ENCODE data around the gene MYO18A.

MYO18A gene

DNA sequence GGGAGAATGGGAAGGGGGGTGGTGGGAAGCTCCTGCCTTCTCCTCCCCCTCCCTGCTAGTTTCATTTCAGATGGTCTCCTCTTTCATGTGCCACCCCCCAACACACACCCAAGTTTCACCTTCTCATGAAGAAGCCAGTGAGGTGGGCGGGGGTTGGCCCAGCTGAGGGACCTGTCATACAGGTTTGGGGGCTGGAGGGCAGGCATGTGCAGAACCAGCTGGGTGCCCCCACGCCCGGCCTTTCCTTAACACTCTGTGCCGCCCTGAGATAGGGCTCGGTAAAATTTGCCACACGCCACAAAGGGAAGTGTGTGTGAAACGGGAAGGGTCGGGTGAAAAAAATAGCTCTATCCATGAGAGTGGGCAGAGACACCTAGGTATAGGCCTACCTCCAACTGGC is 79.9 kb downstream of the MYO18A start:
- no peaks in the 10 kb centered on the region for H3K4me1 ChIP-seq (ENCODE audit: control insufficient read depth in 5 of 5, insufficient read depth in 5 of 5, low read length in 5 of 5)
- no peak overlapping the region for H3K4me3 ChIP-seq (ENCODE audit: low read depth in 1 of 5, low read length in 5 of 5)
- H3K9me3 ChIP-seq (ENCODE audit: control insufficient read depth in 5 of 5, low read length in 5 of 5): no peaks in the 10 kb centered on the region
- no peak overlapping the region for H3K9ac ChIP-seq (ENCODE audit: low read length in 5 of 5)
- H3K27me3 ChIP-seq (ENCODE audit: control insufficient read depth in 5 of 5, insufficient read depth in 4 of 5, low read length in 5 of 5): no peaks in the 10 kb centered on the region
- H3K36me3 ChIP-seq (ENCODE audit: control insufficient read depth in 5 of 5, insufficient read depth in 5 of 5, low read length in 5 of 5): peaks cover 0 to 95% (median 72%) of the 10 kb centered on the region in 5 donors
- no peak overlapping the region for H3K27ac ChIP-seq (ENCODE audit: low read depth, low read length)

DNA sequence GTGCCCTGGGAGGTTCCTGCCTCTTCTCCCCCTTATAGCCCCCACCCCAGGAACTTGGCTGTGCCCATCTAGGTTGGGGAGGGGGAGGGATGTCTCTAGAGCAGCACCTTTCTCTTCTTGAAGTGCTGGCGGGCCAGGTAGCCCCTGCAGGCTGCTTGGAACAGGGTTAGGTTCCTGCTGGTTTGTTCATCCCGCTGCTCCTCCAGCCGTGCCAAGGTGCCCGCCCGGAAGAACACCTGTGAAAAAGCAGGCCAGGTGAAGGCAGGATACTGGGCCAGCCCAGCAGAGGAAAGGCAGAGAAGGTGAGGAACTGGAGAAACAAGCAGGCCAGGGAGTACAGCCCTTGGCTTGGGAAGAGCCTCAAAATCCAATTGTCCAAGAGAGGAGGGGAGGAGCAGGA is 80.7 kb downstream of the MYO18A start:
- peaks cover 0 to 97% (median 75%) of the 10 kb centered on the region in 5 donors for H3K36me3 ChIP-seq (ENCODE audit: control insufficient read depth in 5 of 5, insufficient read depth in 5 of 5, low read length in 5 of 5)

DNA sequence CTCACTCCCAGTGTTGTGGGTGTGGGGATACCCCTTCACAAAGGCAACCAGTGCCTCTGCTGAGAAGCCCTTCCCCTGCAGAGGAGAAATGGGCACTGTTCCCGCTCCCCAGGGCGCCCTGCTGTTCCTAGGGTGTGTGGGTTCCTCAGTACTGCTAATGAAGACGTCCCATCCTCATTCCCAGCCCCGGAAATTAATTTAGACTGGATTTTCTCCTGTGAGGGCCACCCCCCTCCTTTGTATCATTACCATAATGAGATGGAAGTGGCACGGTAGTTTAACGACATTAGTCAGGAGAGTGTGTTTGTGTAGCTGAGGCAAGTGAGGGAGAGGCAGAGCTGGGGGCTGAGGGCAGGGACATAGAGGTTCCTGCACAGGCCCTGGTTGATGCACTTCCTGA is 84.1 kb downstream of the MYO18A start:
- Histone ChIP-seq H3K36me3 (ENCODE audit: control insufficient read depth in 5 of 5, insufficient read depth in 5 of 5, low read length in 5 of 5) (peaks cover 0 to 97% (median 88%) of the 10 kb centered on the region in 5 donors), H3K27ac (ENCODE audit: low read depth, low read length) (no peak overlapping the region), H3K27me3 (ENCODE audit: control insufficient read depth in 5 of 5, insufficient read depth in 4 of 5, low read length in 5 of 5) (no peaks in the 10 kb centered on the region), H3K9ac (ENCODE audit: low read length in 5 of 5) (no peak overlapping the region), H3K4me3 (ENCODE audit: low read depth in 1 of 5, low read length in 5 of 5) (no peak overlapping the region), H3K4me1 (ENCODE audit: control insufficient read depth in 5 of 5, insufficient read depth in 5 of 5, low read length in 5 of 5) (no peaks in the 10 kb centered on the region), H3K9me3 (ENCODE audit: control insufficient read depth in 5 of 5, low read length in 5 of 5) (no peaks in the 10 kb centered on the region)

More for the DNA sequence above, 80.7 kb downstream of the MYO18A start:
- Histone ChIP-seq H3K27me3 (ENCODE audit: control insufficient read depth in 5 of 5, insufficient read depth in 4 of 5, low read length in 5 of 5) (no peaks in the 10 kb centered on the region), H3K4me3 (ENCODE audit: low read depth in 1 of 5, low read length in 5 of 5) (no peak overlapping the region), H3K9me3 (ENCODE audit: control insufficient read depth in 5 of 5, low read length in 5 of 5) (no peaks in the 10 kb centered on the region), H3K27ac (ENCODE audit: low read depth, low read length) (no peak overlapping the region), H3K9ac (ENCODE audit: low read length in 5 of 5) (no peak overlapping the region), H3K4me1 (ENCODE audit: control insufficient read depth in 5 of 5, insufficient read depth in 5 of 5, low read length in 5 of 5) (no peaks in the 10 kb centered on the region)

DNA sequence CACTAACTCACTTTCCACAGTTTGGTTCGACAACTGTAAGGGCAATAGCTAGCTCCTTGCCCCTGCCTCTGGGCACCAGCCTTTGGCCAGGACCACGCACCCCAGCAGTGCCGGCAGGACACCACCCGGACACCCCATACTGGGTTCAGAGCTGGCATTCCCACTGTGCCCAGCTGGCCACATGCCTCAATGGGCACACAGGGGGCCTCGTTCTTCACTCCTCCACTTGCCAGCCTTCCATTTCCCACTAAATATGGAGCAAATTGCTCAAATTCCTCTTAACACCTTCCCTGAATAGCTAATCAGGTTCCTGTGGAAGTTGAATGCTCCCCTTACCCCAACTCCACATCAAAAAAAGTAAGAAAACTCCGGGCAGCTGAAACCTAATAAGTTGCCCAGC is 84.8 kb downstream of the MYO18A start:
- Histone ChIP-seq H3K4me1 (ENCODE audit: control insufficient read depth in 5 of 5, insufficient read depth in 5 of 5, low read length in 5 of 5) (no peaks in the 10 kb centered on the region), H3K27ac (ENCODE audit: low read depth, low read length) (no peak overlapping the region), H3K27me3 (ENCODE audit: control insufficient read depth in 5 of 5, insufficient read depth in 4 of 5, low read length in 5 of 5) (no peaks in the 10 kb centered on the region), H3K9ac (ENCODE audit: low read length in 5 of 5) (no peak overlapping the region), H3K4me3 (ENCODE audit: low read depth in 1 of 5, low read length in 5 of 5) (no peak overlapping the region), H3K9me3 (ENCODE audit: control insufficient read depth in 5 of 5, low read length in 5 of 5) (no peaks in the 10 kb centered on the region), H3K36me3 (ENCODE audit: control insufficient read depth in 5 of 5, insufficient read depth in 5 of 5, low read length in 5 of 5) (peaks cover 0 to 99% (median 91%) of the 10 kb centered on the region in 5 donors)

DNA sequence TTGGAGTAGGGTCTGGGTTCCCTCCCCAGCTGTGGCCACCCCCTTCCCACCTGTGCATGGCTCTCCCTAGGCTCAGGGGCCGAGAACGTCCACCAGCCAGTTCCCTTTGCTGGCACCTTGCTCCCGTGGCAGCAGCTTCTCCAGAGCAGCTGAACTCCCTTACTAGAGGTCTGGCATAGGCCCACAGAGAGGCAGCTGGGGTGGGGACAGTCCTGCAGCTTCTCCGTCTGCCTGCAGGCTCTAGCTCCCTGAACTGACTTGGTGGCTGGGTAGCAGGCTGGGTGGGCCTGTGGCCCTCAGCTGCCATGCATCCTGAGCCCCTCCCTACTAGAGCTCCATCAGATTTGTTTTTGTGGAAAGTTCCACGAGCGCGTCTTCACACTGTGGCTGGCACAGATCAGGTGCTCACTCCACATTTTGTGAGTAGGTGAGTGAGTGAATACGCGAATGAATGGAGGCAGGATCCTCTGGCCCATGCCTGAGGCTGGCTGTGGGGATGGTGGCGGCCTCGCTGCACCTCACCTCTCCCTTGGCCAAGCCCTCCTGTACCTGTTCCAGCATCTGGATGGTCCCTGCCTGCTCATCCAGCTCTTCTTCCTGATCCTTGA is 86.0 kb downstream of the MYO18A start:
- Histone ChIP-seq H3K4me3 (ENCODE audit: low read depth in 1 of 5, low read length in 5 of 5) (no peak overlapping the region), H3K27ac (ENCODE audit: low read depth, low read length) (no peak overlapping the region), H3K9ac (ENCODE audit: low read length in 5 of 5) (no peak overlapping the region), H3K9me3 (ENCODE audit: control insufficient read depth in 5 of 5, low read length in 5 of 5) (no peaks in the 10 kb centered on the region), H3K4me1 (ENCODE audit: control insufficient read depth in 5 of 5, insufficient read depth in 5 of 5, low read length in 5 of 5) (no peaks in the 10 kb centered on the region), H3K27me3 (ENCODE audit: control insufficient read depth in 5 of 5, insufficient read depth in 4 of 5, low read length in 5 of 5) (no peaks in the 10 kb centered on the region), H3K36me3 (ENCODE audit: control insufficient read depth in 5 of 5, insufficient read depth in 5 of 5, low read length in 5 of 5) (peaks cover 0 to 99% (median 95%) of the 10 kb centered on the region in 5 donors)

DNA sequence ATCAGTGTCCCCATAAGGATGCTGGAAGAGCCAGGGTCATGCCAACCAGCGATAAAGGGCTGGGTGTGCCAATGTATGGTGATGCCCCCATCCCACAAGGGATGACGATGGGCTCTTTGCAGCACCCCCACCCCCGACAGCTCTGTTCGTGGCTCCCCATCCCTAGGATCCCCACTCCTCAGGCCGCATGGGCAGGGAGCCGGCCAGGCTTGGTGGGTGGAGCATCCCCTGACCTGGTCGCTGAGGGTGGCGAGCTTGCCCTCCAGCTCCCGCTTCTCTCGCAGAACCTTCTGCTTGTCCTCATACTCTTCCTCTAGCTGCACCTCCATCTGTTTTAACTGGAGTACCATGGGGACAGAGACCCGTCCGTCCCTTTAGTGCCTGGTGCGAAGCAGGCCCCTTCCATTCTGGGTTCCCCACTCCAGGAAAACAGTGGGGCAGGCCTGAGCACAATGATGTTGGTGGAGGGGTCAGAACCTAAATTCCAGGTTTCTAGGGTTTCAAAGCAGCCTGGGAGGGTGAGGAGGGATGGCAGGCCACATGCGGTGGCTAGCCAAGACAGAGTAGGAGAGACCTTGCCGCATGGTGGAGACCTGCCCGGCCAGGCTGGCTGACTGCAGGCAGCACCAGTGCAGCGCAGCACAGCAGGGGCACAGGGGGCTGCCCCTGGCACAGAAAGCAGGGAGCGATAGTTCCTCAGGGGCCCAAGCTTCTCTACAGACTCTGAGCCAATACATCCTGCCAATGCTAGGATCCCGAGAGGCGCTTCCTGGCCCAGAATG is 86.9 kb downstream of the MYO18A start:
- H3K4me1 ChIP-seq (ENCODE audit: control insufficient read depth in 5 of 5, insufficient read depth in 5 of 5, low read length in 5 of 5): no peaks in the 10 kb centered on the region
- no peak overlapping the region for H3K4me3 ChIP-seq (ENCODE audit: low read depth in 1 of 5, low read length in 5 of 5)
- H3K36me3 ChIP-seq (ENCODE audit: control insufficient read depth in 5 of 5, insufficient read depth in 5 of 5, low read length in 5 of 5): peaks cover 0 to 98% (median 91%) of the 10 kb centered on the region in 5 donors
- no peaks in the 10 kb centered on the region for H3K9me3 ChIP-seq (ENCODE audit: control insufficient read depth in 5 of 5, low read length in 5 of 5)
- H3K27ac ChIP-seq (ENCODE audit: low read depth, low read length): no peak overlapping the region
- no peak overlapping the region for H3K9ac ChIP-seq (ENCODE audit: low read length in 5 of 5)
- no peaks in the 10 kb centered on the region for H3K27me3 ChIP-seq (ENCODE audit: control insufficient read depth in 5 of 5, insufficient read depth in 4 of 5, low read length in 5 of 5)

DNA sequence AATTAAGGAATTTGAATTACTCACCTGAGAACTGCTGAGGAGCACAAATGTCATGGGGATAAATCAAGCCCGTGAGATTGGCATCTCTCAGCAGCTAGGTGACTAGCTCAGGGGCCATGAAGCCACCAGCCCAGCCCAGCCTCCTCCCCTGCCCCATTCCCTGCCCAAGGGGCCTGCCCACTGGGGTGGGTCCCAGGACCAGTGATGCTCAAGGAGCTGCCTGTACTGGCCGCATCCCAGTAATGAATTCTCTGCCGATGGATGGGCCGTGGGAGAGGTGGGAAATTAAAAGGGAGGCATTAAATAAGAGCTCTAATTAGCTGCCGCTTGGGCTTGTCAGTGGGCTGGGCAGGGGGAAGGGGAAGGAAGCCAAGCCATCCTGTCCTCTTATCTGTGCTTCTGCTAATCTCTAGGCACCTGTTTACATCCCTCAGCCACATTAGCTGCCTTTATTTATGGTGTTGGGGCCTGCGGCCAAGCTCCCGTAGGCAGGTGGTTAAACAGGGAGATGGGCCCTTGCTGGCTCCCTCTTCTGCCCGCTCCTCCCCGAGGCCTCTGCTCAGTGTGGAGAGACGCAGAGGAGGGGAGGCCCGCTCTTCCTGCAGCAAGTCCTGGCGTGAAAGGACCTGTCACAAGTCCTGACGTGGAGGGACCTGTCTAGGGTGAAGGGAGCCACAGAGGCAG is 88.5 kb downstream of the MYO18A start:
- no peaks in the 10 kb centered on the region for H3K4me1 ChIP-seq (ENCODE audit: control insufficient read depth in 5 of 5, insufficient read depth in 5 of 5, low read length in 5 of 5)
- peaks cover 0 to 95% (median 87%) of the 10 kb centered on the region in 5 donors for H3K36me3 ChIP-seq (ENCODE audit: control insufficient read depth in 5 of 5, insufficient read depth in 5 of 5, low read length in 5 of 5)
- no peaks in the 10 kb centered on the region for H3K9me3 ChIP-seq (ENCODE audit: control insufficient read depth in 5 of 5, low read length in 5 of 5)
- H3K4me3 ChIP-seq (ENCODE audit: low read depth in 1 of 5, low read length in 5 of 5): no peak overlapping the region
- H3K27me3 ChIP-seq (ENCODE audit: control insufficient read depth in 5 of 5, insufficient read depth in 4 of 5, low read length in 5 of 5): no peaks in the 10 kb centered on the region
- H3K27ac ChIP-seq (ENCODE audit: low read depth, low read length): no peak overlapping the region
- H3K9ac ChIP-seq (ENCODE audit: low read length in 5 of 5): no peak overlapping the region

DNA sequence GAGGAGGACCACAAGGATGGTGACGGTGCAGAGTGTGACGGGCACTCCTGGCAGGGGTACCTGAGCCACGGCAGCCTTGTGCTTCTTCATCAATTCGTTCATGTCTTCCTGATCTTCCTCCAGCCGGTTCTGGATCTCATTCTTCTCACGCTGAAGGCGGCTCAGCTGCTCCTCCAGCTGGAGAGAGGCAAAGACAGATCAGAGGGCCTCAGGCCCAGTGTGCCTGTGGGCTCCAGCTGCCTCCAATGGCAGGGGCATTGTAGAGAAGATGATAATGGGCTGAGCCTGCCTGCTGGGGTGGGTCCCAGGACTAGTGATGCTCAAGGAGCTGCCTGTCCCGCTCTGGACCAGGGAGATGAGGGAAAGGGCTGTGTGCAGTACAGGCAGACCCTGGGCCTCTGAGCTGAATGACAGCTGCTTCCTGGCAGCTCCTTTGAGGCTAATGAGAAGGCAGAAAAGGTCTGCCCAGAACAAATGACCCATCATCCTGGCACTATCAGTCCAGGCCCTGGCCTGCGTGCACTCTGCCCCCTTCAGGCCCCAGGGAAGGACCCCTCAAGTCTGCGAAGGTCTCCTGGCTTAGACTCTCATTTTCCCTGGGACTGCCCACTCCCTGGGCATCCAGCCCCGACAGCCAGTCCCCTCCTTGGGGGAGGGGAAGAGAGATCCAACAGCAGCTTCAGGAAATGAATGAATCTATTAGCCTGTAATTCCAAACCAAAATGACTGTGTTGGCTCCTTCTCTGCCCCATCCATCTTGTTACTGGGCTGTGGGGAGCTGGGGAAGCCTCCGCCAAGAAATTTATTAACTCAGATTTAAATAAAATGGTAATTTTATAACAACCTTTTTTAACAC is 89.2 kb downstream of the MYO18A start:
- Histone ChIP-seq H3K4me1 (ENCODE audit: control insufficient read depth in 5 of 5, insufficient read depth in 5 of 5, low read length in 5 of 5) (no peaks in the 10 kb centered on the region), H3K9ac (ENCODE audit: low read length in 5 of 5) (no peak overlapping the region), H3K4me3 (ENCODE audit: low read depth in 1 of 5, low read length in 5 of 5) (no peak overlapping the region), H3K36me3 (ENCODE audit: control insufficient read depth in 5 of 5, insufficient read depth in 5 of 5, low read length in 5 of 5) (peaks cover 0 to 95% (median 87%) of the 10 kb centered on the region in 5 donors), H3K27me3 (ENCODE audit: control insufficient read depth in 5 of 5, insufficient read depth in 4 of 5, low read length in 5 of 5) (no peaks in the 10 kb centered on the region), H3K27ac (ENCODE audit: low read depth, low read length) (no peak overlapping the region), H3K9me3 (ENCODE audit: control insufficient read depth in 5 of 5, low read length in 5 of 5) (no peaks in the 10 kb centered on the region)

DNA sequence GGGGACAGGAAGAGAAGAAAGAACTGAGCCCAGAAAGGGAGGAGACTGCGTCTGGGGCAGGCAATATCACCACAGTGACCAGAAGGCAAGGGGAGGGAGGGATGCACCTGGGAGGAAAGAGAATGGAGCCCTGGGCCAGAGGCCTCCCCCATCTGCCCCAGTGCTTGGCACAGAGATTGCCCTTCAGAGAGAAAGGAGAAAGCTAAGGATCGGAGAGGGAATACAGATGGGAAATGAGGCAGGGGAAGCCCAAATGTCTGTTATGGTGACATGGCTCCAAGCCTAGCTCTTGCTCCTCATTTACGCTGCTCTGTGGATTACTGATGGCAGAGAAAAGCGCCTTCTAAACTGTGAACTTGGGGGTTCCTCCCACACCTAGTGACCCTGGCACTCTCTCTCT is 90.1 kb downstream of the MYO18A start:
- H3K36me3 ChIP-seq (ENCODE audit: control insufficient read depth in 5 of 5, insufficient read depth in 5 of 5, low read length in 5 of 5): peaks cover 0 to 95% (median 89%) of the 10 kb centered on the region in 5 donors
- H3K4me1 ChIP-seq (ENCODE audit: control insufficient read depth in 5 of 5, insufficient read depth in 5 of 5, low read length in 5 of 5): no peaks in the 10 kb centered on the region
- no peak overlapping the region for H3K4me3 ChIP-seq (ENCODE audit: low read depth in 1 of 5, low read length in 5 of 5)
- H3K9me3 ChIP-seq (ENCODE audit: control insufficient read depth in 5 of 5, low read length in 5 of 5): no peaks in the 10 kb centered on the region
- H3K27me3 ChIP-seq (ENCODE audit: control insufficient read depth in 5 of 5, insufficient read depth in 4 of 5, low read length in 5 of 5): no peaks in the 10 kb centered on the region
- H3K9ac ChIP-seq (ENCODE audit: low read length in 5 of 5): no peak overlapping the region
- no peak overlapping the region for H3K27ac ChIP-seq (ENCODE audit: low read depth, low read length)

All from subcutaneous abdominal adipose tissue (tissue), 5 donors.